Measurements from ENCODE around the gene BACE1. TPM values are rescaled to one million over a fixed set of nuclear protein-coding genes. Genes with fewer than 3 reads are reported as not detected.

Gene BACE1
- 24.3 and 55.3 TPM in 2 replicates for total RNA-seq

GRCh38 chr11:117316197-117316961 lies at the start of gene BACE1:
Gene BACE1, minus strand, starts transcription at chr11:117316256. Its CDS starts 461 bp downstream, at chr11:117315795.

GRCh38 chr11:117327567-117328374 lies 11.7 kb upstream of the BACE1 start, which contains the start of gene CEP164:
Gene CEP164, plus strand, starts transcription at chr11:117327854. Its CDS starts 10,733 bp downstream, at chr11:117338587.

GRCh38 chr11:117290809-117291396 lies 25.2 kb downstream of the BACE1 start, which contains the start of gene BACE1-AS:
Gene BACE1-AS, plus strand, starts transcription at chr11:117291346.

Other genes with a start within 250 kb of the BACE1 start
- gene SIK3, start 217.8 kb downstream of the BACE1 start, total RNA-seq = 7.6 and 12.7 TPM in 2 replicates
- gene PAFAH1B2, start 172.0 kb downstream of the BACE1 start, total RNA-seq = 83.5 and 100 TPM in 2 replicates
- 11.1 and 29.7 TPM in 2 replicates for gene SIDT2, start 137.5 kb downstream of the BACE1 start, total RNA-seq
- gene TAGLN, start 116.9 kb downstream of the BACE1 start, total RNA-seq = 20.8 and 704 TPM in 2 replicates
- gene PCSK7, start 84.2 kb downstream of the BACE1 start, total RNA-seq = 32.5 and 45.5 TPM in 2 replicates
- 4.7 and 10.8 TPM in 2 replicates for gene RNF214, start 83.6 kb downstream of the BACE1 start, total RNA-seq
- gene BACE1-AS, start 24.9 kb downstream of the BACE1 start, total RNA-seq = 2.6 and 2.7 TPM in 2 replicates
- gene CEP164, start 11.6 kb upstream of the BACE1 start, total RNA-seq = 8.5 and 17.5 TPM in 2 replicates

All from epithelial cell of alveolus of lung (primary cell).